ENCODE data around the gene HINT2. TPM values are rescaled to one million over a fixed set of nuclear protein-coding genes. Genes with fewer than 3 reads are reported as not detected.

The HINT2 gene
- total RNA-seq, 1 experiment from 2014 or later: 35.9 TPM

DNA sequence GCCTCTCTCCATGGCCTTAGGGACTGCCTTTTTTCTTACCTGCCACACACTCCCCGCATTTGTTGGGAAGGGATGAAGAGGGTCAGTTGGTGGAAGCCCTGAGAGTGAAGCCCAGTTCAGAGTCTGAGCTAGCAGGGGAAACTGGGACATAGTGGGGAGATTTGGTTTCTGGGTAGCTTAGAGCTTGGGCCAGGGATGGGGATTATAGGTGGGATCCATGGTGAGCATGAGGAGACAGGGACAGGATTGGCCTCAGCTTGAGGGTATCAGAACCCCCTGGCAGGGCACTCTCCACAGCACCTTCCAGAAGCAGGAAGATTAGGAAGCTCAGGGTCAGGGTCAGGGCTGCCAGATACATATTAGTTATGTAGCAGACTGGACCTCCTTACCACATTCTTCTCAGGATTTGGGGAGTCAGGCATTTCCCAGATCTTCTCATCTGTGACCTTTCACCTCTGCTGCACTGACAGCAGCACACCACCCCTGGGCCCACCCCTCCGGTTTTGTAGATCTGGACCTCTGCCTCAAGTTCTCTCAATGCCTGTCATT lies 37.5 kb upstream of the HINT2 start:
- Histone ChIP-seq H3K9ac (ENCODE audit: extremely low read depth, insufficient read length, low read length) (no peak overlapping the region), H3T11ph (ENCODE audit: low read length) (no peak overlapping the region), H3K14ac (ENCODE audit: insufficient read depth, low read length) (no peak overlapping the region), H3K56ac (ENCODE audit: insufficient read length, low read depth, low read length) (no peak overlapping the region), H2BK120ac (ENCODE audit: low read depth, low read length, poor library complexity, severe bottlenecking) (no peak overlapping the region), H3K27me3 (ENCODE audit: insufficient read depth, low read length) (no peaks in the 10 kb centered on the region), H2BK12ac (ENCODE audit: insufficient read length, low read depth, low read length) (no peak overlapping the region), H2BK15ac (ENCODE audit: low read depth, low read length) (no peak overlapping the region), H3K9me3 (ENCODE audit: control insufficient read depth, low read depth, low read length) (no peaks in the 10 kb centered on the region), H4K8ac (replicated peaks; ENCODE audit: insufficient read length, low read depth, low read length) (no peak overlapping the region), H4K5ac (ENCODE audit: insufficient read length, low read depth, low read length) (no peak overlapping the region), H2AFZ (ENCODE audit: low read length) (no peak overlapping the region), H3K4ac (ENCODE audit: low read depth, low read length) (no peak overlapping the region), H2BK20ac (ENCODE audit: low read depth, low read length, poor library complexity, severe bottlenecking) (no peak overlapping the region), H3K79me1 (ENCODE audit: insufficient read depth, low read depth, low read length, poor library complexity, severe bottlenecking) (no peaks in the 10 kb centered on the region), H2AK5ac (ENCODE audit: insufficient read length, low read length) (no peak overlapping the region), H2BK5ac (ENCODE audit: insufficient read length, low read length) (no peak overlapping the region), H3K4me2 (ENCODE audit: insufficient read depth, insufficient read length, low read length) (no peak overlapping the region), H3K23ac (ENCODE audit: insufficient read length, low read depth, low read length) (no peak overlapping the region), H3K23me2 (ENCODE audit: insufficient read length, low read depth, low read length, poor library complexity, severe bottlenecking) (no peaks in the 10 kb centered on the region), H3K79me2 (ENCODE audit: insufficient read depth, low read length) (no peaks in the 10 kb centered on the region), H4K91ac (ENCODE audit: insufficient read length, low read depth, low read length) (no peak overlapping the region), H3K4me1 (ENCODE audit: insufficient read depth, low read length) (no peaks in the 10 kb centered on the region), H3K18ac (ENCODE audit: insufficient read length, low read depth, low read length) (no peak overlapping the region), H3K27ac (ENCODE audit: insufficient read length, low read depth, low read length) (no peak overlapping the region), H4K20me1 (ENCODE audit: control insufficient read depth, insufficient read depth, insufficient read length) (no peaks in the 10 kb centered on the region)
- peaks cover under 1 to 10% (median 6%) of the 10 kb centered on the region in 3 experiments; a peak in 4 of 7 replicates for H3K36me3 Mint-ChIP-seq (ENCODE audit: insufficient read depth in 1 of 3, low read depth in 3 of 3)
- TF ChIP-seq, protein P1, sequence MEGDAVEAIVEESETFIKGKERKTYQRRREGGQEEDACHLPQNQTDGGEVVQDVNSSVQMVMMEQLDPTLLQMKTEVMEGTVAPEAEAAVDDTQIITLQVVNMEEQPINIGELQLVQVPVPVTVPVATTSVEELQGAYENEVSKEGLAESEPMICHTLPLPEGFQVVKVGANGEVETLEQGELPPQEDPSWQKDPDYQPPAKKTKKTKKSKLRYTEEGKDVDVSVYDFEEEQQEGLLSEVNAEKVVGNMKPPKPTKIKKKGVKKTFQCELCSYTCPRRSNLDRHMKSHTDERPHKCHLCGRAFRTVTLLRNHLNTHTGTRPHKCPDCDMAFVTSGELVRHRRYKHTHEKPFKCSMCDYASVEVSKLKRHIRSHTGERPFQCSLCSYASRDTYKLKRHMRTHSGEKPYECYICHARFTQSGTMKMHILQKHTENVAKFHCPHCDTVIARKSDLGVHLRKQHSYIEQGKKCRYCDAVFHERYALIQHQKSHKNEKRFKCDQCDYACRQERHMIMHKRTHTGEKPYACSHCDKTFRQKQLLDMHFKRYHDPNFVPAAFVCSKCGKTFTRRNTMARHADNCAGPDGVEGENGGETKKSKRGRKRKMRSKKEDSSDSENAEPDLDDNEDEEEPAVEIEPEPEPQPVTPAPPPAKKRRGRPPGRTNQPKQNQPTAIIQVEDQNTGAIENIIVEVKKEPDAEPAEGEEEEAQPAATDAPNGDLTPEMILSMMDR (conservative IDR thresholded peaks at IDR 0.05): no peak
- H3K4me3 Mint-ChIP-seq: no peak overlapping the region
- H3K4me1 Mint-ChIP-seq: no peaks in the 10 kb centered on the region
- H3K27ac Mint-ChIP-seq: no peak overlapping the region
- H3K27me3 Mint-ChIP-seq (ENCODE audit: low read depth): peaks cover 8% of the 10 kb centered on the region
- no CpG with 5 or more reads among the region's 2 CpGs for WGBS (ENCODE audit: extremely low coverage, insufficient read length, low lambda C conversion rate)
- DNase-seq: peak; percentile 15
- no peaks in the 10 kb centered on the region for H3K9me3 Mint-ChIP-seq

Measured in H9 (cell line).